HG03025 (cell line): ENCODE data around the gene PNMT.

Source experiments
- ATAC-seq: cut with Tn5 transposase; IDR thresholded peaks from one replicate; pipeline ENCODE4 v1.9.1; 2021; ENCODE audit warnings: mild to moderate bottlenecking, moderate library complexity; ENCODE audit not compliant: unreplicated experiment, low FRiP score

PNMT gene

DNA sequence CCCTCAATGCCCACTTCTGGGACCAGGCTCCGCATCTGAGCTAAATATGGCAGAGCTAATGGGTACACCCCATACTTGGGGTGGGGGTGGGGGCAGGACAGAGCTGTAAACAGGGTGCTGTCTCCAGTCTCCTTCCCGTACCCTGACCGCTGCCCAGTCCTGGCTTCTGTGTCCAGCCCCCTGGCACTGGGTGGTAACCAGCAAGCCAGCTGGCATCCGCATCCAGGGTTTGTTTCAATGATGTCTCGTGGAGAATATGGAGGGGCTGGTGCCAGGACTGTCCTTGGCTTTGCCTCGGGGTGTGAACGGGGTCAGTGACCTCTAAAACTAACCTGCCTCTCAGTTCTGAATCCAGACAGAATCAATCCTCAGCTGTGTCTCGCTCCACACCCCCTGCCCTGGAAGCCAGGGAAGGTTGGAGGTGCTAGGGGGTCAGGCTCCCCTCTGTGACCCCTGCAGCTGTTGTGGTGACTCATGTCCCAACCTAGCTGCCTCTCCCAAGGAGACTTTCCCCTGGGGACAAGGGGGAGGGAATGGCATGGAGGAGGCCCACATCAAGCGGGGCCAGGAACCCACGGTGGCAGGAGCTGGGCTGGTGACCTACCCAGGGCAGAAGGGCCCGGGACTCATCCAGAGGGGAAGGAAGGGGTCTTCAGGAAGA is 1.5 kb upstream of the PNMT start:
- ATAC-seq: no peak

DNA sequence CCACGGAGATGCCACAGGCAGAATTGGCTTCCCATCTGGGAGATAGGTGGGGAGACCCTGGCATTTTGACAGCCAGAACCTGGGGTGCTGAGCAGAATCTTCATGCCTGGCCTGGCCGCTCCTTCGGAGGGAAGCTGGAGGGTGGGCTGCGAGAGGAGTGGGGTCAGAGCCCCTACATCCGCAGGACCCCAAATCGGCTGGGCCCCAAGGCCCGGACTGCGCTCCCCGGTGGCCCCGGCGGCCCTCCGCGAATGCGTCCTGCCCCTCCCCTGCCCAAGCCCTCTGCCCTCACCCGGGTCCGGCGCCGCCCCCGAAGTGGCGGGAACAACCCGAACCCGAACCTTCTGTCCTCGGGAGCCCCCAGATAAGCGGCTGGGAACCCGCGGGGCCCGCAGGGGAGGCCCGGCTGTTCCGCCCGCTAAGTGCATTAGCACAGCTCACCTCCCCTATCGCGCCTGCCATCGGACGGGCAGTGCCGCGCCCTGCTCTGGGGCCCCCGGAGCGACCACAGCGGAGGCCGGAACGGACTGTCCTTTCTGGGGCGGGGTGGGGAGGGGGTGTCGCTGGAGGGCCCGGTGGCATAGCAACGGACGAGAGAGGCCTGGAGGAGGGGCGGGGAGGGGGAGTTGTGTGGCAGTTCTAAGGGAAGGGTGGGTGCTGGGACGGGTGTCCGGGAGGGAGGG is 850 bp upstream of the PNMT start:
- no peak for ATAC-seq

DNA sequence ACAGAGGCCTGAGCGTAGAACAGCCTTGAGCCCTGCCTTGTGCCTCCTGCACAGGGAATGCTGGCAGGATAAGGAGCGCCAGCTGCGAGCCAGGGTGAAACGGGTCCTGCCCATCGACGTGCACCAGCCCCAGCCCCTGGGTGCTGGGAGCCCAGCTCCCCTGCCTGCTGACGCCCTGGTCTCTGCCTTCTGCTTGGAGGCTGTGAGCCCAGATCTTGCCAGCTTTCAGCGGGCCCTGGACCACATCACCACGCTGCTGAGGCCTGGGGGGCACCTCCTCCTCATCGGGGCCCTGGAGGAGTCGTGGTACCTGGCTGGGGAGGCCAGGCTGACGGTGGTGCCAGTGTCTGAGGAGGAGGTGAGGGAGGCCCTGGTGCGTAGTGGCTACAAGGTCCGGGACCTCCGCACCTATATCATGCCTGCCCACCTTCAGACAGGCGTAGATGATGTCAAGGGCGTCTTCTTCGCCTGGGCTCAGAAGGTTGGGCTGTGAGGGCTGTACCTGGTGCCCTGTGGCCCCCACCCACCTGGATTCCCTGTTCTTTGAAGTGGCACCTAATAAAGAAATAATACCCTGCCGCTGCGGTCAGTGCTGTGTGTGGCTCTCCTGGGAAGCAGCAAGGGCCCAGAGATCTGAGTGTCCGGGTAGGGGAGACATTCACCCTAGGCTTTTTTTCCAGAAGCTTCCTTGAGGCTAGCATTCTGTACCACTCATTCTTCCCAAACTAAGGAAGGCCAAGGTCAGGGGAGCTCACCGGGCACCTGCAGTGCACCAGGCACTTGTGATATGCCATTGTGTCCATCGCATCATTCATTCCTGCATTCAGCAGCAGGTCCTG is 1.9 kb downstream of the PNMT start:
- no peak for ATAC-seq

DNA sequence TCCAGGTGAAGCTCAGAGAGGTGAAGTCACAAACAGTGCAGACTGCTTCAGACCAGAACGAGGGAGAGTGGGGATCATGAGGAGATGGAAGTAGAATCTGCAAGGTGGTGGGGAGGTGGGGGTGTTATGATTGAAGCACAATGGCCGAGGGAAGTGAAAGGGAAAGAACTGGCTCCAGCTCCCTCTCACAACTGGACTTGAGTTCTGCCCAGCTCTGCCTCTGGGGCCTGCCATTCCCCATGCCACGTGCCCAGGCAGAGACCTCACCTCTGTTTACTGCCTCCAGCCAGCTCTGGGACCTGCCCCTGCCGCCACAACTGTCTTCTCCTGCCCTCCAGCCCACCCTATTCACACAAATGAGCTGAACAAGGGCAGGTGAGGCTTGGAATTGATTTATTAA is 2.5 kb downstream of the PNMT start:
- ATAC-seq: no peak

DNA sequence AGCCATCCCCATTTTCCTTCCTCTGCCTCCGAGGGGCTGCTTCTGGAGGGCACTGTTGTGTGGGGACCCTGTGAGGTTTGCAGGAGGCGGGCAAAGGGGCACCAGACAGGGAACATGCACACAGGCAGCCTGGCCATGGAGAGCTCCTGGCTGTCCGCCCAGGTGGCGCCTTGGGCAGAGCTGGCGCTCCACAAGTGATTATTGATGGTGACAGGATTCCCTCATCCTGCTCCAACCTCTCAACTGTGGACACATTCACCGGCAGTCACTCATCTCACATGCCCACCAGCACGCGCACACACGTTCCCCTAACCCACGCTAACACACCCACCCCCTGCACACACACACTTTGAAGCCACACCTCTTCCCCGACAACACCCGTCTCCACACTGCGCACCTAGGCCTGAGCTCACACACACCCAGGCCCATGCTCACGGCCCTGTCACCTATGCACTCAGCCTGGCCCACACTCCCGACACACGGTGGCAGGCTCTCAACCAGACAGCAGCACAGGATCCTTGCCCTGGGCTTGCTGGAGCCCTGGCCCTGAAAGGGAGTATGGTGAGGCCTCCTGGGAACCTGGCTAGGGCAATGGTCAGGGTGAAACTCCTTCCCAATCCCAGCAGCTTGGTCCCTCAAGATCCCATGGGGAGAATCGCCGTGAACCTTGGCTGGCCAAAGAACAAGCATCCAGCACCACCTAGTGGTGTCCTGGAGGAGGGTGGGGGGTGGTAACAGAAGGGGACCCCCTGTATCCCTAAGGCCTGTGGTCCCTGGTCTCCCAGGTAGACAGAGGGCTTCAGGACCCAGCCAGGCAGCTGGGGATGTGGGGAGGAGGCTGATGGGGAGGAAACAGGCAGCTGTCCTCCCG is 3.6 kb downstream of the PNMT start:
- no peak for ATAC-seq

DNA sequence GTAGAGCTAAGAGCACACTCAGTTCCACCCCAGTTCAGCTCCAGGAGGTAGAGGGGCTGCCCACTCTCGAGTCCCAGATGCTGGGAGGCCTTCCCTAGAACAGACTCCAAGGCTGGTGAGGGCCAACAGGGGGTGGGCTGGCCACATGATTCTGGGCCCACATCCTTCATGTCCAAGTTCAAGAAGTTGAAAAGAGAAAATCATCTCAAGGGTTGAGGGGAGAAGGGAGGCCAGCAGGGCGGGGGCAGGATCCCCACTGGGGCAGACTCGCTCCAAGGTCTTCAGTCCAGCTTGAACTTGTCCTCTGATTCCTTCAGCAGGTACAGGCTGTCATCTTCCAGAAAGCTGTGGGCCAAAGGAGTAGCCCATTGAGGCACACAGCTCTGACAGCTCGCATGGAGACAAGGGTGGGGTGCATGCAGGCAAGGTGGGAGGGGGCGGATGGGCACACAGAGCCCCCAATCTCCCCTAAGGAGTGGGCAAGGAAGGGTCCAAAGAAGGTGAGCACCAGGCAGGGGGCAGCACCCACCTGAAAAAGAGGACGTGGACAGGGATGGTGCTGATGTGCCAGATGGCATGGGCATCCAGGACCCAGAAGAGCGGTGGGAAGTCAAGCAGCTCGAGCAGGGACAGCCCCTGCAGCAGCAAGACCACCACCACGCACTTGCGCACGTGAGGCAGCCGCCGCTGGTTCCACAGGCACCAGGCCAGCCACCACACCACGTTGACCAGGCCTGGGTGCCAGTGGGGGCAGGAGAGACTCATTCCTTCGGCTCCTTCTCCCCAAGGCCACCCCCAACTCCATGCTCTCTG is 4.5 kb downstream of the PNMT start:
- ATAC-seq: no peak

DNA sequence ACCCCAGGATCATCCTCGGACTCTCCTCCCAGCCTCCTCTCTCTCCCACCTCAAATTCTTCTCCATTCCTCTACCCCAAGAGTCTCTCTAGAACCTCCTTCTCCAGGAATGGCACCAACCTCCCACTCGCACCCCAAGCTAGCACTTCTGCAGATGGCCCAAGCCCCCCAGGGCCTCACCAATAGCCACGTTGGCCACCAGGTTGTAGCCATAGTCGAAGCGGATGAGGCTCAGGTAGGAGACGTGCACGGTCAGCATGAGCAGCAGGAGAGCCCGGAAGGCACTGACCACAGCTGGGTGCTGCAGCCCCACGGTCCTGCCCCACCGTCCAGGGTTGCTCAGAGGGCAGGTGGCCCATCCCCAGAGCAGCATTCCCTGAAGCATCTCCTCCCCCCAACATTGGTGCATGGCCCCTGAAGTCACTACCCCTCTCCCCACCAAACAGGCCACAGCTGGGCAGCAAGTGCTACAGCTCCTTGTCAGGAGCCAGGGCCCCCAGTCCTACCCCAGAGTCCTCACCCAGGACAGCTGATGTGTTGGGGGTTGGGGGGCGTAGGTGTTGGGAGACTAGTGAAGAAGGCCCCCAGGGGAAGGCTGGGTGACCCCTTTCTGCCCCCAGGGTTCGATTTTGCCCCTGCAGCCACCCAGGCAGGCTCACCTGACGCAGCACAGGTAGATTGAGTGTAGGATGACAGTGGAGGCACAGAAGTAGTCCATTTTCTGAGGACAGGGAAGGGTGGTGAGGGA is 5.3 kb downstream of the PNMT start:
- ATAC-seq: no peak

DNA sequence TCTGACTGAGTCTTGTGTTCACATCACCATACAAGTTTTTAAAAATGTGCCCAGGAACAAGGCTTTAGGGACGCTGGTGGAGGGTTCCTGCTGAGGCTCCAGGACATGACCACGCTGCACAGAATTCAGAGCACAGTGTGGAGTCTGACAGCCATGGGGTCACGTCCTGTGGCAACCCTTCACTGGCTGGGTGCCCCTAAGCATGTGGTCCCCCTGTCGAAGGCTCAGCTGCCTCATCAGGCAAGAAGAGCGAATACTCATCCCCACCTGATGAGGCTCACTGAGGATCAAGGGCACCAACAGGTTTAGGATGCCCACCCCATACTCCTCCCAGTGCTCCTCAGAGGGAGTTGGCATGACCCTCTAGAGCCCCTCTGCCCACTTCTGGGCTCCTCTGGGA is 5.9 kb downstream of the PNMT start:
- no peak for ATAC-seq

DNA sequence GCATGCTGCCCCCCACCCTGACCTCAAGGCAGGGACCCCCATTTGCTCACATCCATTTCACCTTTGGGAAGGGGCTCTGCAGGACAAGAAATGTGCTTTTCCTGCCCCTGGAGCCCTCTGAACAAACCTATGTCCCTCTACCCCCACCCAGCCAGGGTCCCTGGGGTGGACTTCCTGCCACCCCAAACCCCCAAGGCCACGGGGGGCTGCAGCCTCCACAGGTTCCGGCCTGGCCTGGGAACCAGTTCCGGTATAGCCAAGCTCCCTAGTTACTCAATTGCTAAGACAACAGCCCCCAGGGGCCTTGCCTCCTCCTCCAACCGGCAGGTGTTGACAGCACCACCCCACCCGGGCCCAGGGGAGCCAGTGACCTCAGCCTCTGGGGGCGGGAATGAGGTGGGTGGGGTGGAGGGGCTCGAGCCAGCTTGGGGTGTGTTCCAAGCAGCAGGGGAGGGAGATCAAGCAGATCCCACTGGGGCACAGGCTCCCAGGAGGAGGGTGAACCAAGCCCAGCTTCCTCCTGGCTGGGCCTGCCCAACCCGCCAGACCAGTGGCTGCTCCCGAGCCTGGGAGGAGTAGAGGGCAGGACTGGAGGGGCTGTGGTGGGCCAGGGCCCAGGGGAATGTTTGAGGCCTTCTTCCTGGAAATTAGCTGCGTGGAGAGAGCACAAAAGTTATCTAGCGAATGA is 6.6 kb downstream of the PNMT start:
- no peak for ATAC-seq

DNA sequence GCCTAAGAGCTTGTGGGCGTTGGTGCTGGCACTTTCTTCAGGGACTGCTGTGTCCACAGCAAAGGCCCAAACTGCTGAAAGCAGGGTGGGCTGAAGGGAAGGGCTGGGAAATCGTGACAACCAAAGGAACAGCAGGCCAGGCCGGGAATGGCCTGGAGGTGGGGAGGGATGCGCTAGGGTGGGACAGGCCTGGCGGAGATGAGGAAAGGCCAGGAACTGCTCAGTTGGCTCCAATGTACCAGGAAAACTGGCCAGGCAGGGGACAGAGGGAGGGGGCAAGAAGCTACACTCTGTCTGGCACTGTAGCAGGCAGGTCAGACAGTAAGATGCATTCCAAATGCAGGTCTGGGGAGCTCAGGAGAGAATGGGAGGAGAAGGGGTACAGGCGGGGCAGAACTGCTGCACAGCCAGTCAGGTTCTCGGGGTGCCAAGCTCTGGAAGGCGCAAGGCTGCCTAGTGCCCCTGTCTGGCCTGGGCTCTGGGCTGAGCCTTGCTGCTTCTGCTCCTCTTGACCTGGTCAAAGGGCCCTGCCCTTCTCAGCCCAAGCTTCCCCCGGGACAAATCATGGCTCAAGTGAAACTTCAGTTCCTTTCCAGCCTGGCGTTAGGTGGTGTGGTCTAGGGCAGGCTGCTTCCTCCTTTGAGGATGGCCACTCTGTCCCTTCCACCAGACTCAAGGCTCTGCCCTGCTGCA is 7.3 kb downstream of the PNMT start:
- no peak for ATAC-seq

DNA sequence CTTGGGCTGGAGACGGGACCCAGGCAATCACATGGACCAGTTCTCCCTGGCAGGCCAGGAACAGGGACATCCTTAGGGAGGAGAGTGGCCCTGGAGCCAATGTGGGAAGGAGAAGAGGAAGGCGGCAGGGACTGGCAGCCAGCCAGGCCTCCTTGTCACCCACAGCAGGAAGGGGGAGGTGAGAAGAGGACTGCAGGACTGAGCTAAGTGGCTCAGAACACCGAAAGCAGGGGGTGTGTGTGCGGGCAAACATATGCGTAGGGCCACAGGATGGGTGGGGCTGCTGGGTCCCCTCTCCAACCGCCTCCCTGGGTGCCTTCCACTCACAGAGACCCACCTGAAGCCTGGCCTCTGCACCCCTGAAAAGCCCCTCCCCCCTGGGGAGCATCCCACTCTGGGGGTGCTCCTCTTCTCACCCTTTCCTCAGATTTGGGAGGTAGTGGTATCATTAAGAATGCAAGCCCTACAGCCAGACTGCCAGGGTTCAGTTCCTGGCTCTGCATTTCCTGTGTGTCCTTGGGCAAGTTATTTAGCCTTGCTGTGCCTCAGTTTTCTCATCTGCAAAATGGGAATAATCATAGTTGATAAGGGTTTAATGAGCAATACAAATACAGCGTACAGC is 8.1 kb downstream of the PNMT start:
- ATAC-seq: no peak

DNA sequence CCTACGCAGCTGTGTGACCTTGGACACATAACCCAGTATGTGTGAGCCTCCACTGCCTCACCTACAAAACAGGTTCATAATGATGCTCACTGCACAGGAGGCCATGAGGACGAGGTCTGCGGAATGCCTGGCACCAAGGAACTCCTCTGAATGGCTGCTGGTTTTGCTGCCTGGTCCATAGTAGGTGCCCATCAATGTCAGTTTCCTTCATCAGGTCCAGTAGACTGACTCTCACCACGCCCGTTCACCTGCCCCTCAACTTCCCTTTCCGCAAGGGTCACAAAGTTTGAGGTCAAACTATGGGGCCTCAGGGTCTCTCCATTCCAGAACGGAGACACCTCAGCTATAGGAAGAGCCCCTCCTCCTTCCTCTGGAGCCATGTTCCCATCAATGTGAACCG is 8.8 kb downstream of the PNMT start:
- ATAC-seq: no peak

DNA sequence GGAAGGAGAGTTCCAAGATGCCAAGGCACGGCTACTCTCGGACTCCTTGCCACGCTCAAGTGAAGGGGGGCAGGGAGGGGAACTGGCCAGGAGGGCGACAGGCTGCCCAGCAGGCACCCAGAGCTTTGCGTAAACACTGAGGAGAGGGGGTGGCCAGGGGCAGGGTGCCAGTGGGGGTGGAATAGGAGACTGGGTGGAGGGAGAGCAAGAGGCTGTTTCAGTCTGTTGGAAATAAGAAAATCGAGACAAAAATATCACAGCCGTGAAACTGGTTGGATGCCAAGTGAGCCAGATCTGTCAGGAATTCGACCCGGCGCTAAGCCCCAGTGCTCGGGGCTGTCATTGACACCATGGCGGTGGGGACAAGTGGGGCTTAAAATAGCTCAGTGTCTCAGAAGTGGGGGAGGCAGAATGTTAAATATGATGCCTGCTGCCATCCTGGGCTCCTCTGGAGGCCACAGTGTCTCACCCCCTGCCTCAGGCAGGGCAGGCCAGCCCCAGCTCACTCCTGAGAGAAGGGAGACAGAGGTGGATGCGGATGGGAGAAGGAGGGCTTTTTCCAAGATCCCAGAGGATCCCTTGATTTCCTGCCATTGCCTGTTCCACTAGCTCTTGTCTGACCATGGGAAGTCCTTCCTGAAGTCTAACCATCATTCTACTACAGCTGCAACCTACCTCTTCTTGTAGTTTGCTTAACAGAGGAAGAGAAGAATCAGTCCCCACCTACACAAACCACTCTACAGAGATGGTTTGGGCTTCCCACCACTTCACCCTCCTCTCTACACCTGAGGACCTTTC is 9.5 kb downstream of the PNMT start:
- no peak for ATAC-seq

DNA sequence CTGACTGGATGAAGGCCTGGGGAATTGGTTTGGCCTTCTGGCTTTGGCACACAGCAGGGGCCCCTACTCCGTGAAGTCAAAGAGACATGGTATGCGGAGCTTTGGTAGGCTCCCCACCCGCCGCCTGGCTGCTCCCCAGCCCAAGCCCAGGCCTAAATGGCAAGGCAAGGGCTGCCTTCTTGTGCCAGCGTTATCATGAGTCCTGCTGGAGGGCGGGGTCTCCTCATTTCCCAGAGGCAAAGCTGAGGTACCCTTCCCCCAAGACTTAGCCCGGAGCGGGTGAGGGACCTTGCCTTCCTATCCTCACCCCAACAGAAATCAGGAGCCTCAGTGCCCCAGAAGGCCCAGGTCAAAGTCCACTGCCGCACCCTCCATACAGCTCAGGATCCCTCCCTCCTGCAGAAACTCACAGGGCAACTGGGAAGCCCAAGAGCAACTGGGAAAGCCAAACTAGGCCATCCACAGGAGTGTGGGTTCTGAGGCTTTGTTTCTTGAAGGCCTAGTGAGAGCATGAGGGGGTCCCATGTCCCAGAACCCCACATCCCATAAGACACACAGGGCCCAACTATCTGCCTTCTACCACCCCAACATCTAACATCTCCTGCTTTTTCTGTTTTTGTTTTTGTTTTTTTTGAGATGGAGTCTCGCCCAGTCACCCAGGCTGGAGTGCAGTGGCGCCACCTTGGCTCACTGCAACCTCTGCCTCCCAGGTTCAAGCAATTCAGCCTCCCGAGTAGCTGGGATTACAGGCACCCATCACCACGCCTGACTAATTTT is 10.3 kb downstream of the PNMT start:
- ATAC-seq: no peak

DNA sequence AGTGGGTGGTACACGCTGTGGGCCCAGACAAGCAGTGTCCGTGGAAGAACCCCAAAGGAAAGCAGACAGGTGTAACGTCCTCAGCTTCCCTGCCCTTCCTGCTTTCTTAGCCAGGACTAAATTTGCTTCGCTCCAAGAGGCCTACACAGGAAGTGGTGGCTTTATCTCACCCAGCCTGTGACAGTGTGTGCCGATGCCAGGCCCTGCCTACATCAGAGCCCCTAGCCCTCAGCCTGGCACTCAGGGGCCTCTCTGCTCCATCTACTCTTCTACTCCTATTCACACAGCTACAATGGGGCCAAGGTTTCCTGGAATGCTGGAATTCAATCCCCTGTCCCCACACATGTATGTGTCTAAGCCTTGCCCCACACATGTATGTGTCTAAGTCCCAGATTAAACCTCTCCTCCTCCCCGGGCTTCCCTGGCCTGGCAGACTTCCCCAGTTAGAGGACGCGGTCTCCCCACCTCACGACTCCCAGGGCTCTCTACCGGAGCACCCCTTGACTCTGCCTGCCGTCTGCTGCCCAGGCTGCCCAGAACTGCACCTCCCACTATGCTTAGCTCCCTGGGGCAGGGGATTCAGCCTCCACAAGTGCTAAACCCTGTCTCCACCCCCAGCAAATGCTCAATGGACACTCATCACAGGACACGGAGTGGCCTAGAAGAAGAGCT is 11.4 kb downstream of the PNMT start:
- no peak for ATAC-seq
